ENCODE data around the gene RBM20.

DNA sequence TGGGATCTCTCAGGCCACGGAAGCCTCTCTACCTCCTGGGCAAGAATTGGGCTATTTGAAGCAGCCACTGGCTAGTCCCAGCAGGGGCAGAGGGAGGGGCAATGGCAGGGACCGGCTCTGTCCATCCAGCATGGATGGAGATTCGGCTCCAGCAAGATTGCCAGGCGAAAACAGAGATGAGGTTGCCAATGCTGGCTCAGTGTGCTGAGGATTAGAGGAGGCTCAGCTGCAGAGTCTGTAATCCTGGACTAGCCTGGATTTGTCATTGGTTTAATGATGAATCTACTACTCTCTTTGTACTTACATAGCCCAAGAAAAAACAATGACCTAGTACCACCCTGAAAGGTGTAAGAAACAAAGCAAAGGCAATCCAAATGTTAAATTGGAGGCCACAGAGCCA lies 115.4 kb downstream of the RBM20 start:
- TF ChIP-seq USF2 (IDR thresholded peaks at IDR 0.05; ENCODE audit: low read depth, low read length) (no peak), POLR2A (IDR thresholded peaks at IDR 0.05; ENCODE audit: low read depth, low read length) (no peak), CTCF (conservative IDR thresholded peaks at IDR 0.05; ENCODE audit: low read depth, low read length) (no peak), RFX5 (IDR thresholded peaks at IDR 0.05; ENCODE audit: low read depth, low read length) (no peak), ELK1 (IDR thresholded peaks at IDR 0.05; ENCODE audit: borderline replicate concordance, low read depth, low read length) (no peak), CHD1 (IDR thresholded peaks at IDR 0.05; ENCODE audit: low read depth, low read length) (no peak)
